ENCODE results near the gene IGF1R.
A peak's percentile ranks its signal among the peaks of the same experiment; 100 is the strongest.

The IGF1R gene

GRCh38 chr15:98923579-98923978 lies 275.2 kb downstream of the IGF1R start:
- no peak for TF ChIP-seq Cebpa-rat (IDR thresholded peaks at IDR 0.05)
- peaks cover 0 to 31% (median 14%) of the 10 kb centered on the region in 10 experiments; a peak in 15 of 20 replicates for H3K4me1 ChIP-seq
- peaks cover 0 to 56% (median 20%) of the 10 kb centered on the region in 11 experiments; a peak in 14 of 22 replicates for H4K20me1 ChIP-seq
- H3K9ac ChIP-seq, result no peak overlapping the region
- peaks cover 86 to 100% (median 99%) of the 10 kb centered on the region in 11 experiments for H3K36me3 ChIP-seq
- H3K9me3 ChIP-seq (replicated peaks in 1 of 11), result peaks cover 0 to 5% (median 0%) of the 10 kb centered on the region in 11 experiments; a peak in 1 of 22 replicates
- no peak overlapping the region for H3K4me3 ChIP-seq
- no peak overlapping the region for H3K27ac ChIP-seq
- no peaks in the 10 kb centered on the region for H3K27me3 ChIP-seq
- H3K4me2 ChIP-seq, result no peak overlapping the region

GRCh38 chr15:98924401-98925049 lies 276.2 kb downstream of the IGF1R start:
- Histone ChIP-seq H3K9me3 (replicated peaks in 1 of 11) (peaks cover 0 to 5% (median 0%) of the 10 kb centered on the region in 11 experiments; a peak in 1 of 22 replicates), H3K27ac (no peak overlapping the region), H3K27me3 (no peaks in the 10 kb centered on the region), H3K9ac (no peak overlapping the region), H3K4me3 (no peak overlapping the region), H4K20me1 (peaks cover 0 to 49% (median 22%) of the 10 kb centered on the region in 11 experiments; a peak in 14 of 22 replicates), H3K36me3 (peaks cover 86 to 100% (median 99%) of the 10 kb centered on the region in 11 experiments), H3K4me1 (peaks cover 0 to 22% (median 13%) of the 10 kb centered on the region in 10 experiments; a peak in 15 of 20 replicates), H3K4me2 (no peak overlapping the region)
- no peak for TF ChIP-seq Cebpa-rat (IDR thresholded peaks at IDR 0.05)

GRCh38 chr15:98926236-98926635 lies 277.9 kb downstream of the IGF1R start:
- no peaks in the 10 kb centered on the region for H3K27me3 ChIP-seq
- H3K36me3 ChIP-seq, result peaks cover 86 to 100% (median 99%) of the 10 kb centered on the region in 11 experiments
- peaks cover 0 to 9% (median 0%) of the 10 kb centered on the region in 10 experiments; a peak in 5 of 20 replicates for H3K4me1 ChIP-seq
- H4K20me1 ChIP-seq, result peaks cover 0 to 35% (median 14%) of the 10 kb centered on the region in 11 experiments; a peak in 14 of 22 replicates
- no peaks in the 10 kb centered on the region for H3K9me3 ChIP-seq (replicated peaks in 1 of 11)
- H3K4me2 ChIP-seq, result no peak overlapping the region
- H3K27ac ChIP-seq, result no peak overlapping the region
- no peak overlapping the region for H3K4me3 ChIP-seq
- H3K9ac ChIP-seq, result no peak overlapping the region
- TF ChIP-seq Cebpa-rat (IDR thresholded peaks at IDR 0.05), result no peak

- peaks cover 86 to 100% (median 99%) of the 10 kb centered on the region in 11 experiments for H3K36me3 ChIP-seq
- H3K4me3 ChIP-seq, result no peak overlapping the region
- no peak for TF ChIP-seq Cebpa-rat (IDR thresholded peaks at IDR 0.05)
- no peak overlapping the region for H3K27ac ChIP-seq
- 0 out of 22 replicates have a peak overlapping the region, but pooled peaks of 1 of the 11 experiments have one; percentile 21 for H3K4me2 ChIP-seq
- peaks cover 0 to 9% (median 0%) of the 10 kb centered on the region in 10 experiments; a peak in 5 of 20 replicates for H3K4me1 ChIP-seq
- H3K9me3 ChIP-seq (replicated peaks in 1 of 11), result no peaks in the 10 kb centered on the region
- 0 out of 22 replicates have a peak overlapping the region, but pooled peaks of 1 of the 11 experiments have one; percentile 15 for H3K9ac ChIP-seq
- no peaks in the 10 kb centered on the region for H3K27me3 ChIP-seq
- peaks cover 0 to 28% (median 14%) of the 10 kb centered on the region in 11 experiments; a peak in 13 of 22 replicates for H4K20me1 ChIP-seq
These were observed 278.7 kb downstream of the IGF1R start for GRCh38 chr15:98927022-98927421.

GRCh38 chr15:98927996-98928395 lies 279.7 kb downstream of the IGF1R start:
- TF ChIP-seq Cebpa-rat (IDR thresholded peaks at IDR 0.05), result no peak

GRCh38 chr15:98930576-98930975 lies 282.2 kb downstream of the IGF1R start:
- no peak for TF ChIP-seq Cebpa-rat (IDR thresholded peaks at IDR 0.05)
- no peak overlapping the region for H3K4me2 ChIP-seq
- no peaks in the 10 kb centered on the region for H3K27me3 ChIP-seq
- peaks cover 0 to 19% (median 6%) of the 10 kb centered on the region in 11 experiments; a peak in 9 of 22 replicates for H4K20me1 ChIP-seq
- peaks cover 86 to 100% (median 99%) of the 10 kb centered on the region in 11 experiments for H3K36me3 ChIP-seq
- H3K9me3 ChIP-seq (replicated peaks in 1 of 11), result no peaks in the 10 kb centered on the region
- H3K27ac ChIP-seq, result no peak overlapping the region
- no peak overlapping the region for H3K9ac ChIP-seq
- no peak overlapping the region for H3K4me3 ChIP-seq
- H3K4me1 ChIP-seq, result peaks cover 0 to 9% (median 0%) of the 10 kb centered on the region in 10 experiments; a peak in 5 of 20 replicates

More at GRCh38 chr15:98927996-98928395, 279.7 kb downstream of the IGF1R start:
- no peaks in the 10 kb centered on the region for H3K9me3 ChIP-seq (replicated peaks in 1 of 11)
- peaks cover 0 to 18% (median 7%) of the 10 kb centered on the region in 11 experiments; a peak in 13 of 22 replicates for H4K20me1 ChIP-seq
- H3K4me1 ChIP-seq, result peaks cover 0 to 9% (median 0%) of the 10 kb centered on the region in 10 experiments; a peak in 5 of 20 replicates
- no peaks in the 10 kb centered on the region for H3K27me3 ChIP-seq
- H3K36me3 ChIP-seq, result peaks cover 86 to 100% (median 99%) of the 10 kb centered on the region in 11 experiments
- H3K4me2 ChIP-seq, result no peak overlapping the region
- no peak overlapping the region for H3K27ac ChIP-seq
- no peak overlapping the region for H3K9ac ChIP-seq
- H3K4me3 ChIP-seq, result no peak overlapping the region

- no peak for TF ChIP-seq Cebpa-rat (IDR thresholded peaks at IDR 0.05)
These were observed 282.7 kb downstream of the IGF1R start for GRCh38 chr15:98931004-98931403.

DNA sequence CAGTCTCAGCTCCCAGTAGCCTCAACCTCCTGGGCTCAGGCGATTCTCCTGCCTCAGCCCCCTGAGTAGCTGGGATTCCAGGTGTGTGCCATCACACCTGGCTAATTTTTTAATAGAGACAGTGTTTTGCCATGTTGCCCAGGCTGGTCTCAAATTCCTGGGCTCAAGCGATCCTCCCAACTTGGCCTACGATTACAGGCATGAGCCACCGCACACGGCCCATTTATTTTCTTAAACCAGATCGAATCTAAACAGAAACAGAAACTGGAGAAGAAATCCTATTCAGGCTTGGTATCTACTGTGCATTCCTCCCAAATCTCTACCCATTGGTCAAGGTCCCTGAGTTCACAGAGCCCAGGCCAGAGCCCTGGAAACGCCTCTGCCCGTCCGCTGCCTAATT lies 285.1 kb downstream of the IGF1R start:
- Histone ChIP-seq H4K20me1 (peaks cover 0 to 16% (median 0%) of the 10 kb centered on the region in 11 experiments; a peak in 7 of 22 replicates), H3K27me3 (no peaks in the 10 kb centered on the region), H3K36me3 (peaks cover 96 to 100% (median 100%) of the 10 kb centered on the region in 11 experiments), H3K4me1 (no peaks in the 10 kb centered on the region), H3K4me3 (no peak overlapping the region), H3K9me3 (replicated peaks in 1 of 11) (no peaks in the 10 kb centered on the region), H3K27ac (no peak overlapping the region), H3K4me2 (no peak overlapping the region), H3K9ac (no peak overlapping the region)
- no peak for TF ChIP-seq Cebpa-rat (IDR thresholded peaks at IDR 0.05)

More at GRCh38 chr15:98931004-98931403, 282.7 kb downstream of the IGF1R start:
- H3K27ac ChIP-seq, result no peak overlapping the region
- H4K20me1 ChIP-seq, result peaks cover 0 to 23% (median 6%) of the 10 kb centered on the region in 11 experiments; a peak in 9 of 22 replicates
- no peak overlapping the region for H3K9ac ChIP-seq
- H3K4me1 ChIP-seq, result peaks cover 0 to 9% (median 0%) of the 10 kb centered on the region in 10 experiments; a peak in 5 of 20 replicates
- peaks cover 86 to 100% (median 99%) of the 10 kb centered on the region in 11 experiments for H3K36me3 ChIP-seq
- no peak overlapping the region for H3K4me3 ChIP-seq
- H3K27me3 ChIP-seq, result no peaks in the 10 kb centered on the region
- H3K9me3 ChIP-seq (replicated peaks in 1 of 11), result no peaks in the 10 kb centered on the region
- H3K4me2 ChIP-seq, result no peak overlapping the region

DNA sequence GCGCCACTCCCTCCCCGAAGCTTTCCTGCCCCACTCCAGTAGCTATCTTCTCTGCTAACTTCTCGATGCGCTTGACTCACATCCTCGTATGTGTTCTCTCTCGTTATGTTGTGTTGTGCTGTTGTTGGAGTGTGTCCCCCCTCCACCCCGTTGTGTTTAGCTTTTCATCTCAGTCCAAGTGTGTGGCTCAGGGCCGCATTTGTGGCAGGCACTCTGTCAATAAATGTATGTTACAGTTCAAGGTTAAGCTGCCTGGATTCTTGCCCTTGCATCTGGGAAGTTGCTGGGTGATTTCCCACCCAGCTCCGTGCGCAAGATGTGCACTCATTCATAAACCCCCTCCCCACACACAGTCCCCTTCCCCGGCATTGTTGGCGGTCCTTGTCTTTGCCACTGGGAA lies 287.4 kb downstream of the IGF1R start:
- no peak overlapping the region for H3K9ac ChIP-seq
- H3K4me2 ChIP-seq, result no peak overlapping the region
- H4K20me1 ChIP-seq, result peaks cover 0 to 24% (median 2%) of the 10 kb centered on the region in 11 experiments; a peak in 6 of 22 replicates
- no peak overlapping the region for H3K27ac ChIP-seq
- H3K36me3 ChIP-seq, result peaks cover 96 to 100% (median 100%) of the 10 kb centered on the region in 11 experiments
- no peak overlapping the region for H3K4me3 ChIP-seq
- no peaks in the 10 kb centered on the region for H3K4me1 ChIP-seq
- TF ChIP-seq Cebpa-rat (IDR thresholded peaks at IDR 0.05), result no peak
- H3K9me3 ChIP-seq (replicated peaks in 1 of 11), result no peaks in the 10 kb centered on the region
- H3K27me3 ChIP-seq, result no peaks in the 10 kb centered on the region

All from BLaER1 treated with 17β-estradiol and CSF1 and Interleukin-3, amounts not matched to agents 10 nM and 100 nM (cell line).